GM19193 (cell line): Measurements from ENCODE around the gene PAK1.

Experiments used
- POLR2A ChIP-seq: IDR thresholded peaks from 4 replicates; pipeline ENCODE4 v1.6.1; 2011; ENCODE audit not compliant: insufficient read depth, insufficient read length; ENCODE audit errors: extremely low read depth

The PAK1 gene

DNA sequence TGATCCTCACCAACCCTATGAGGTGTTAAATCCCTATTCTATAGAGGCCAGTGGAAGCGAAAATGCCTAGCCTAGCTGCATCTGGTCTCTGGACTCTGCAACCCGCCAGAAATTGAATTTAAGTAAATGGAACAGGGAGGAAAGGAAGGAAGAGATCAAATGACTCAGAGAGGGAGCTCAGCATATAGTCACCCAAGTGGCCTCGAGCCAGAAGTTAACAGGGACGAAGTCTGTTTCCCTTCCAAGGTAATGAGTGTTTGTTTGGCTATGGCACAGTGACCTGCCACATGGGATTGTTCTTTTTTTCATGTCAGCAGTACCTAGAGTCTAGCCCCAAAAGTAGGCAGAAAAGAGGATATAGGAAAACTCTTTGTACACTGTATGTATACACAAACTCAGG is 66.3 kb downstream of the PAK1 start:
- no peak for TF ChIP-seq POLR2A

DNA sequence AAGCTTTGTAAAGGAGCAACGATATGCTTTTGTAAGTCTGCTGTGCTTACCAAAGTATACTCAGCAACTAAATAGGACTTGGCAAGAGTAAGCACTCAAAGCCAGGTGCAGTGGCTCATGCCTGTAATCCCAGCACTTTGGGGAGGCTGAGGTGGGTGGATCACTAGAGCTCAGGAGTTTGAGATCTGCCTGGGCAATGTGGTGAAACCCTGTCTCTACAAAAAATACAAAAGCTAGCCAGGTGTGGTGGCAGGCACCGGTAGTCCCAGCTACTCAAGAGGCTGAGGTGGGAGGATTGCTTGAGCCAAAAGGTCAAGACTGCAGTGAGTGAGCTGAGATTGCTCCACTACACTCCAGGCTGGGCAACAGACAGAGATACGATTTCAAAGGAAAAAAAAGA is 67.5 kb downstream of the PAK1 start:
- TF ChIP-seq POLR2A, result no peak

DNA sequence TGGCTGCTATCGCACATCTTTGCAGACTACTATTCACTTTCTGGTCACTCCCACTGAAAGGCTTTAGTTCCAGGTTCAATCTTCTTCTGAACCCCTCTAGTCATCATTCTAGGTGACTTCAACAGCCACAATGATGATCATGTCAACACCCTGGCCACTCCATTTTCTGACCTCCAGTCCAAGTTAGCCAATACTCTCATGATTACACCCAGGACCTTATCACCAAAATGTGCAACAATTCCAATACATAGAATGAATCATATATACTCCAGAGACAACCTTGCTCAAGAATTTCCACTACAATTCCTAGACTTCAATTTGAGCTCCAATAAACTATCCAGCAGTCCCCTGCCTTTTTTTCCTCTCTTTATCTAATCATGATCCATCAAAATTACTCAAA is 70.7 kb downstream of the PAK1 start:
- TF ChIP-seq POLR2A, result no peak

DNA sequence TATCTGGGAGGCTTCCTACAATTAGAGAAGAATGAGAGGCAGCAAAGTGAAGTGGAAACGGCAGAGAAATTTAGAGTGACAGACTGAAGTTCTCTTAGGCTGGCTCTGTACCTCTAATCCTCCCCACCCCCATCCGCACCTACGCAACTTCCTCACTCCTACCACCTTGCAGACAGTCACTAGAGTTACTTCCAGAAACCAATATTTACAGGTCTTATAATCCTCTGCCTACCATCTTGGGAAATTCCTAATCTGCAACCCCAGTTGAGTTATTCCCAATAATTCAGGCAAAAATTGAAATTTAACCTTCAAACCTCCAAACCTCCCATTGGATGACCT is 71.7 kb downstream of the PAK1 start:
- no peak for TF ChIP-seq POLR2A

DNA sequence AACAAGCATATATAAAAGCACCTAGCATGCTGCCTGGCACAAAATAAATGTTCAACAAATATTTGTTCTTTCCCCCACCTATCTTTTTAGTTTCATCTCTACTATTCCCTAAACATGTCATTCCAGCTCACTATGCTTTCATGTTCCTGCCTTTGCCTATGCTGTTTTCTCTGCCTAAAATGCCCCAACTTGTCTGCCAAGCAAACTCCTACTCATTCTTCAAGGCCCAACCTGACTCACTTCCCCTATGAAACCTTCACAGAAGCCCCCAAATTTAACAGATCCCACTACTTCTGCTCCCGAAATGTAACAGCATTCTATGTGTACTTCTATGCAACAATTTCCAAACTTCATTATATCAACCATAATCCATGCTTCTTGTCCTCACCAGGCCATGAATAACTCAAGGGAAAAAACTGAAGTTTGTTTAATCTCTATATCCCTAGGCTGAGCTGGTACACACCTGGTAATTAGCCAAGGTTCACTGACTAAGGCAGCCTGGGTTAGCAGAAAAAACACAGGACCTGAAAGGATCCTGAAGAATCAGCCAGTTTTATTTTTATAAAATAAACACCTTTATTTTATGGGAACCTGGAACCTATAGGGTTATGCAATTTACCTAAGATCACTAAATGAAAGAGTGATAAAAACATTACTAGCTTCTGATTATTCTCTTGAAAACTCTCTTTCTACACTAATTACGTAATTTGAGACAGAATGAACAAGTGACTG is 72.2 kb downstream of the PAK1 start:
- TF ChIP-seq POLR2A, result no peak

DNA sequence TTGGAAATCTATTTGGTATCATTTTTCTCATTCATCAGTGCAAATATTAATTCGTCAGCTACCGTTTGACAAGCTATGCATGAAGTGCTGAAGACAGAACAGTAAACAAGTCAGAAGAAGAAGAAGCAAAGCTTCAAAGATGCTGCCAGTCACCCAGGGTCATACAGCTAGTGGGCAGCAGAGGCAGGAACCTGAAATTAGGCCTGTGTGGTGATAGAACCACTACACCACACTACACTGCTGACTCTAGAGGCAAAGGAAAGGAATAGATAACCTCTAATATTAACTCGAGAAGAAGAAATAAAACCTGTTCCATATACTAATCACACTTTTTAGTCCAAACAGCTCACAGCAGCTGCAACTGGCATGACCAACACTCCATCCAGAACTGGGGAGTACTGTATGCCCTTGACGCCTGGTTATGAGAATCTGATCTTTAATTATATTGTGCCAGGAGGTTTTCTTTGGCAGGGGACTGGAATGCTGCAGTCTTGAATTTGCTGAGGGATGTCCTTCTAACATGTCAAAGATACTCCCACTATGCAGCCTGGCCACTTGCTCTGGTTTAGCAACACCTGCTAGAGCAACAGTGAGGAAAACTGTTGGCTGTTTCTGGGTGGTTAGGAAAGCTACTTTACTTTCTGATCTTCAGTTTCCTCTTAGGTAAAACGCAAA is 73.0 kb downstream of the PAK1 start:
- TF ChIP-seq POLR2A, result no peak

DNA sequence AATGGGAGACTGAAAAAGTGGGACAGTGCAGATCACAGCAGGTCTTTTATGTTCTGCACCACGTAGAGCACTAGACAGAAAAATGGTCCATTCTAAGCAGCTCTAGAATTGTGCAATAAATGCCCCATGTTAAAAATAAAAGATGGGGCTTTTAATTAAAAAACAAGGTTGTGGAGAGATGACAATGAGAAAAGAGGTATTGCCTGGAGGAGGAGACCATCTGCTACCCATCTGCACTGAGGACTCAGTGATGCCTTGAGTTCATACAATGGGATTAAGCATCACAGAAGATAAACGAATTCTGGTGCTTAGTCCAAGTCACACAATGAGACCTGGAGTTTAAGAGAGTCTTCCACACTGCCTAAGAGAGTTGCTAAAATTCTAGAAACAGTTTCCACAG is 73.6 kb downstream of the PAK1 start:
- TF ChIP-seq POLR2A, result no peak

DNA sequence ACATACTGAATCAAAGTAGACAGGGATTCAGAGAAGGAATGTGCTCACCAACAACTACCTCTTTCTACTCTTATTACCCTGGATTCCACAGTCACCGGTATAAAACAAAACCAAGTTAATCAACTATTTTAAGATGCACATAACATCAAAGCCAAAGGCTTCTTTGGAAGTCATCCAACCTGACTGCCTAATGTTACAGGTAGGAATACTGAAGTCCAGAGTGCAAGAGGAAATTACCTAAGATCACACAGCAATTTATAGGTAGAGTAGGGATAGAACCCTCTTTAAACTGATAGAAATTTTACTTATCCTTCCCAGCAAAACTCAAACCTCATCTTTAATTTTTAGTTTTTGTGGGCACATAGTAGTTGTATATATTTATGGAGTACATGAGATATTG is 76.3 kb downstream of the PAK1 start:
- no peak for TF ChIP-seq POLR2A

DNA sequence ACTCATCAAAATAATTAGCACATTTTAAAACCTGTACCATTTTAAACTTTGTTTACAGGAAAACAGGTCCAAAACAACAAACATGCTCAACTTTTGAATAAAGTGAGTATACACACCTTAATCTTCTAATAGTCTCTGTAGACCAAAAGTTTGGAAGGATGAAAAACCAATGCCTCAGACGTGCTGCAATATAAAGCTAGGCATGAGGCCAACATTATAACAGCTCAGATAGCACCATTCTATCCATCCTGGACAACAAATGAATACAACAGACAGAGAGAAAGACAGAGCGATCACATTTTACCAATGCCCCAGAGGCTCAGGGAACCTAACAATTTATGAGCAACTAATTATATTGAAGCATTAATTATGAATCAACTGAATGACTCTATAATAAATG is 77.0 kb downstream of the PAK1 start:
- TF ChIP-seq POLR2A, result no peak

DNA sequence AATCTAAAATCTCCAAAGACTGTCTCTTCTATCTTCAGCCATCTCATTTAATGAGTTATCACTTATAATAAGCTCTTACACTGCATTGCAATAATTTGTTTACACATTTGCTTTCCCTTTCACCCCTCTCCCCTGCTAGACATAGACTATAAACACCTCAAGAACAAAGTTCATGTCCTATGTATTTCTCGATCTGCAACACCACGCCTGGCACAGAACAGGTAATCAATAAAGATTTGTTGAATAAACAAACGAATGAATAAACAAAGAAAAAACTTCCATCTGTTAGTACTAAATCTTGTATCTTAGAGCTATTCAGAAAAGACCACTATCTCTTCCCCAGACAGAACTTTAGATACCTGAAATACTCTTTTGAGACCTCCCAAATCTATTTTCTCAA is 77.6 kb downstream of the PAK1 start:
- no peak for TF ChIP-seq POLR2A

DNA sequence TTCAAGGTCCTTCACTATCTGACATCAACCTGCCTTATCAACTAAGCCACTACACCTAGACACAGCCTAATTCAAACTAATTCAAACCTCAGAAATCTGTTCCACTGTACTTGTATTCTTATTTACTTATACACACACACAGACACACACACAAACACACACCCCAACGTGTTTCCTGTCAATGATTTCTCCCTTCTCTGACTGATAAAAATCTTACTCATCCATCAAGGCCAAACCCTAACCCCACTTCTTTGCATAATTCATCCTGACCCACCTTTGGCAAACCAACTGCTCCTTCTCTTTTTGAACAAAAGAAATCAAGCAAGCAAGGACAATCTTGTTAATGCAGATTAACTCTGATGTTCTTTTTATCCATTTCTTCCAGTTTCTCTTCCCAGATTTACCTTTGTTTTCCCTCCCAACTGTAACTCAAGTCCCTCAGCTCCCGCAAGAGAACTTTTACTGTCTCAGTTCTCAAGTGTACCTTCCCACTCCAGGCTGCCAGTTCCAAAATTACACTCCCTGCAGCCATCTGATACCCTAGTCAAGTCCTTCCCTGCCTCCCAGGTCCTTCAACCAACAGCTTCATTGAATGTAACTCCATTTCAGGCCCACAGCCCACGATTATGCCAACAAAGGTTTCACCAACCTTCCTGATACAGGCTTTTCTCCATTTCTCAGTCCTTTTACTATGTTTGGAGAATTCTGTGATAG is 78.3 kb downstream of the PAK1 start:
- TF ChIP-seq POLR2A, result no peak

DNA sequence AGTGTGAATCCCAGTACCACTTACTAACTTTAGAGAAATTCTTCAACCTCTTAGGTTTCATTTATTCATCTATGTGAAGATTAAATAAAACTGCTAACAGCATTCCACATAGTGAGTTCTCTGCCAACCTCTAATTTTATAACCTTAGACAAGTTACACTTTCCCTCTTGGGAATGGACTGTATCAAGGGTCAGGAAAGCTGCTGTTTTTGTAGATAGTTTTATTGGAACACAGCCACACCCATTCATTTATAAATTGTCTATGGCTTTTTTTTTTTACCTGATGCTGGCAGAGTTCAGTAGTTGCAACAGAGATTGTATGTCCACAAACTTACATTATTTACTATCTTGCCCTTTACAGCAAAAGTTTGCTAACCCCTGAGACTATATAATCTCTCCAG is 81.1 kb downstream of the PAK1 start:
- TF ChIP-seq POLR2A, result no peak

DNA sequence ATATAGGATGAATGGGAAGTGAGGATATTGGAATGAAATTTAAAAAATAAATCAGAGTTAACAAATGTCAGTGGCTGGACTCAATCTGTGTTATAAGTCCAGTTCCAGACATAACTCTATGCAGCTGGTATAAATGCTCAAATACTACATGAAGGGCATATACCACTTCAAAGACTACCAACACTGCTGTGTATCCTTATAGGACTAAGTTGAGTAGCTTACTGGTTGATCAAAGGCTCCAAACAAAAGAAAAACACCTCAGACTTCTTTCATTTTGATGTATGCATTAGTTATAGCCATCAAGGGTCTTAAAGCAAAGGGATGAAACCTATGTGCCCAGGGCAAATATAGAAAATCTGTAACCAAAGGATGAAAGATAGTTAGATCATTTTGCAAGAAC is 86.2 kb downstream of the PAK1 start:
- TF ChIP-seq POLR2A, result no peak

DNA sequence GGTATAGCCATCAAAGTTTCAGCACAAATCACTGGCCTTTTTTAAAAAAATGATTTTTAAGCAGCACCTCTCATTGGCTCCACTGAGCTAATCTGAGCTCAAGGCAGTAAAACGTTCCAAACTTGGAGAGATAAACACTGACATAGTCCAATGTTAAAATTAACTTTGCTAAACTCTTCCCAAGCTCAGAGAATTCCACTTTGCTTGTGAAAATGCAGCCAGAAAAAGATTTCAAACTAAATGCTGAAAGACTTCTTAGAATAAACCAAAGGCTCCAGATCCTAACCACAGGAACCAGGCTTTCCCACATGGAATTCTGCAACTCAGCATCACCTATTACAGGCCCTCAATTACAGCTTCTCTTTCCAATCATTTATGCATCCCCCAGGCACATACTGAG is 87.7 kb downstream of the PAK1 start:
- TF ChIP-seq POLR2A, result no peak

DNA sequence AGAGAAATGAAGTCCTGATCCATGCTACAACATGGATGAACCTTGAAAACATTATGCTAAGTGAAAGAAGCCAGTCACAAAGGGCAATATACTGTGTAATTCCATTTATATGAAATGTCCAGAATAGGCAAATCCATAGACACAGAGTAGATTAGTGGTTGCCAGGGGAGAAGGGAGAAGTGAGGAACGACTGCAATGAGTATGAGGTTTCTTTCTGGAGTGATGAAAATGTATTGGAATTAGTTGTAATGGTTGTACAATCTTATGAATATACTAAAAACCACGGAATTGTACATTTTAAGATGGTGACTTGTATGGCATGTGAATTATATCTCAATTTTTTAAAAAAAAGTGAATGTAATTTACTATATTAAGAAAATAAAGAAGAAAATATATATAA is 89.3 kb downstream of the PAK1 start:
- no peak for TF ChIP-seq POLR2A

DNA sequence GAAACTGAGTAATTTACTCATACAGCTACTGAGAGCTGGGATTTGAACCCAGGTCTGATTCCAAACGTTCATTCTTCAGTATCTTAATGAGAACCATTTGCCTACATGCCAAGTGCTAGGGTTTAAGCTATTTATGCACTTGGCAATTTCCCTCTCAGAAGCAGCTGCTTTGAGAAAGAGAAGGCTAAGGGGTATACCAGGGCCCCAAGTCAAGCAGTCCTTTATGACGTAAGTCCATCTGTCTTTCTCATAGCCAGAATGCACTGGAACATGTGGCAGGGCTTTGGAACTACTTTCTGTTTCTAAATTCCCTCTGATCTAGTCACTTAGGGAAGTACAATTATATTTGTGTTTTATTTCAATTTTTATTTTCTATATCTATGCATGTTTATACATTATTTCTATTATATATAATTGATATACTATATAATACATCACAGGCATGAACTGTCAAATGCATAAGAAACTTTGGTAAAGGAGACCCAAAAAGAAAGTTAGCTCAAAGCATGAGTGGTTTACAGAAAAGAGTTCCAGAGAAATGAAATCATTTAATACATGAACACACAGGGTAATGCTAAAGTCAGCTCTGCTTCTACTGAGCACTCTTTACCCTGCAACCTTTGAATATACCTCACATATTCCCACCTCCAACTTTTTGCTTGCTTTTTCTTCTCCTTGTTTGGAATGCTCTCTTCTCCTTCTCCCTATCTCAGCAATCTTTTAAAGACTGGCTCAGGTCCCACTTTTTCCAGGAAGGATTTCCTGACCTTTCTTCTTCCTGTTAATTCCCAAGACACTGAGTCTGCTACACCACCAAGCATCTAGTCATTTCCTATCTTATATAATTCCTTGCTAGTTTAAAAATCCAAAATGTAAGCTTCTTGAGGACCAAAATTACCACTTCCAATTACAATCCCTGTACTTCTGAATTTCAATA is 91.9 kb downstream of the PAK1 start:
- no peak for TF ChIP-seq POLR2A

DNA sequence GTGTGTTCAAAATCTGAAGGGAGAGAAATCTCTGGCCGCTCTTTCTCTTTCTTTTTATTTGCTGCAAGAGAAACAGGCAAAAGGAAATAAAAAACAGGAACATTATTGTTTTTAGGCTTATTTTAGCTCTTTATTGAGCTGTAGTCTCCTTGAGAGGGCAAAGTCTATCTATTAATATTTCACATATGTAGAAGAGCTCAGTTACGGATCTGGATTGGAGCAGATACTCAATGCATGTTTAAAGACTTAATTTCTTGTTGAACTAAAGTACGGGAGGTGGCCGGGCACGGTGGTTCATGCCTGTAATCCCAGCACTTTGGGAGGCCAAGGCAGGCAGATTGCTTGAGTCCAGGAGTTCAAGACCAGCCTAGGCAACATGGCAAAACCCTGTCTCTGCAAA is 94.0 kb downstream of the PAK1 start:
- TF ChIP-seq POLR2A, result no peak
